GM19099 (cell line): ENCODE results near the gene TEX2.

ENCODE experiments used
- POLR2A ChIP-seq: IDR thresholded peaks from 3 replicates; pipeline ENCODE4 v1.6.1; 2011; ENCODE audit warnings: low read depth; ENCODE audit not compliant: insufficient read length; ENCODE audit errors: extremely low read depth

Gene TEX2

GRCh38 chr17:64153565-64154312, 109.3 kb downstream of the TEX2 start:
- TF ChIP-seq POLR2A, result no peak

GRCh38 chr17:64152428-64153125, 110.5 kb downstream of the TEX2 start:
- TF ChIP-seq POLR2A, result no peak

- no peak for TF ChIP-seq POLR2A
These were observed 112.1 kb downstream of the TEX2 start for GRCh38 chr17:64151016-64151368.

GRCh38 chr17:64150237-64151015, 112.6 kb downstream of the TEX2 start:
- no peak for TF ChIP-seq POLR2A

- no peak for TF ChIP-seq POLR2A
These were observed 113.9 kb downstream of the TEX2 start for GRCh38 chr17:64149196-64149595.

- no peak for TF ChIP-seq POLR2A
These were observed 114.4 kb downstream of the TEX2 start for GRCh38 chr17:64148699-64149098.

GRCh38 chr17:64148017-64148631, 114.9 kb downstream of the TEX2 start:
- TF ChIP-seq POLR2A, result peak; percentile 37

GRCh38 chr17:64147110-64148016, 115.7 kb downstream of the TEX2 start:
- peak; percentile 46 for TF ChIP-seq POLR2A

GRCh38 chr17:64146418-64147109, 116.5 kb downstream of the TEX2 start:
- TF ChIP-seq POLR2A, result no peak

- peak; percentile 100 for TF ChIP-seq POLR2A
These were observed 117.2 kb downstream of the TEX2 start for GRCh38 chr17:64145751-64146417.

GRCh38 chr17:64145375-64145750, 117.7 kb downstream of the TEX2 start:
- no peak for TF ChIP-seq POLR2A

- TF ChIP-seq POLR2A, result no peak
These were observed 123.5 kb downstream of the TEX2 start for GRCh38 chr17:64139542-64139941.

- no peak for TF ChIP-seq POLR2A
These were observed 124.6 kb downstream of the TEX2 start for GRCh38 chr17:64138441-64138840.

GRCh38 chr17:64135000-64135399, 128.1 kb downstream of the TEX2 start:
- no peak for TF ChIP-seq POLR2A
